NCI-H2196 treated with DMSO at 0.1 percent for 48 hours (cell line): ENCODE data around the gene LDAH.

Source experiments
- DNase-seq: peaks from one replicate; lab custom pipeline; 2025; ENCODE audit not compliant: unreplicated experiment; lab: John Stamatoyannopoulos, UW

LDAH gene

DNA sequence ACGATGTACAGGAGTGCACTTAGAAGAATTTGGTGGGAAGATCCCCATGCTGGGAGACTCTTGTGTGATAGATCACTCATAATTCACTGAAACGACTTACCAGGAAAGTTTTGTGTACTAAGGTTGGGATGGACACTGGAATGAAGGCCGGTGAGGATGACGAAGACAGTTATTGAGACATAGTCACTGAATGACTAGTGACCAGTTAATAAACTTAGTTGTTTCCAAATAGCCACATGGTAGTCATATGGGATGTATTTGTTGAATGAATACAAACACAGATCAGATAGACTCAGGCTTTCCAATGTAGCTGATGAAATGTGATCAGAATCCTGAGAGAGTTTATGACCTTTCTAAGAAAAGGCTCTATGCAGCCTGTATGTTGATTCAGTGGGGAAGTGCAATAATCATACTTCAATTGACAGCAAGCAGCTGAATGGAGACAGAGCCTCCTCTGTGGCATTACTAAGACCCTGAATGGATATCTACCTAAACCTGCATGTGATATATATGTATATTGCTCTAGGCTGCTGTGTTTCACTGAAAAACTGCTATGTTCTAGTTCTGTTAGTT, 135.6 kb downstream of the LDAH start:
- no peak for DNase-seq

DNA sequence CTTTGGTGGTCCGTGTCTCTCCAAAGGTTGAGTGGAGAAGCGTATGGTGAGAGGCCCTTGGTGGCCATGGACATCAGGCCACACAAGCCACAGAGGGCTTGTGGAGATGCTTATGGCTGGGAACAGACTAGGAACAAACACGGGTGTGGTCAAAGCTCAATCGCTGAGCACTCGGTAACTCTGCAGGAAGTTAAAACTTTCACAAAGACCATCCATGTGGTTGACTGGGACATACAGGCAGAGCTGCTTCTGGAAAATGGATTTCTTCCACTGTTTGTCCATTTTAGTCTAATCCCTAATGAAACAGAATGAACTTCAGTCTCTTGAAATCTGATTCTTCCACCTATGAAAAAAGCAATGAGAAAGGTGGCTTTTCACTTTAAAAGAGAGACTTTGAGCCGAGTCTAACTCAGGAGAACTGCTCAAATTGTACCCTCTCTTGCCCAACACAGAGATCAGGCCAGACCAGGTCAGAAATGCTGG, 138.3 kb downstream of the LDAH start:
- no peak for DNase-seq

DNA sequence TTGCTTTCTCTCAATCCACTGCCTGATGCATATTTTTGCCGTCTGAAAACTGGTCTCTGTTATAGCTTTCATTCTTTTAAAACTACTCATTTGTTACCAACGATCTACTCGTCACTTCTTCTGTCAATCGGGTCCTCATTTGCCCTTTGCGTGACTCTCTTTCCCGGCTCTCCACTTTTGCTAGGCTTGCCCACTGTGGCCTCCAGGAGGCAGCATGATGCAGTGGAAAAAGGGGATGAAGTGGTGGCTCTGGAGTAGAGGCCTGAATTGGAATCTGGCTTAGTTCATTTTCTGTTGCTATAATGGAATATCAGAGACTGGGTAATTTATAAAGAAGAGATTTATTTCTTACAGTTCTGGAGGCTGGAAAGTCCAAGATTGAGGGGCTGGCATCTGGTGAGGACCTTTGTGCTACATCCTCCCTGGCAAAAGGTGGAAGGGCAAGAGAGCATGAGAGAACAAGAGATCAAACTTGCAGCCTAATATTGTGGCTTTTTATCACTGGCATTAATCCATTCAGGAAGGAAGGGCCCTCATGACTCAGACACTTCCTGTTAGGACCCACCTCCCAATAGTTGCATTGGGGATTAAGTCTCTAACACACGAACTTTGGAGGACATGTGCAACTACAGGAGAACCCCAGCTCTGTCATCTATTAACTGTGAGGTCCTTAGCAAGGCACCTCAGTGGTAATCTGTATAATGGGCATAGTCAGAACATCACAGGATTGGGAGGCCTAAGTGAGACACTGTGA, 140.6 kb downstream of the LDAH start:
- DNase-seq: no peak

DNA sequence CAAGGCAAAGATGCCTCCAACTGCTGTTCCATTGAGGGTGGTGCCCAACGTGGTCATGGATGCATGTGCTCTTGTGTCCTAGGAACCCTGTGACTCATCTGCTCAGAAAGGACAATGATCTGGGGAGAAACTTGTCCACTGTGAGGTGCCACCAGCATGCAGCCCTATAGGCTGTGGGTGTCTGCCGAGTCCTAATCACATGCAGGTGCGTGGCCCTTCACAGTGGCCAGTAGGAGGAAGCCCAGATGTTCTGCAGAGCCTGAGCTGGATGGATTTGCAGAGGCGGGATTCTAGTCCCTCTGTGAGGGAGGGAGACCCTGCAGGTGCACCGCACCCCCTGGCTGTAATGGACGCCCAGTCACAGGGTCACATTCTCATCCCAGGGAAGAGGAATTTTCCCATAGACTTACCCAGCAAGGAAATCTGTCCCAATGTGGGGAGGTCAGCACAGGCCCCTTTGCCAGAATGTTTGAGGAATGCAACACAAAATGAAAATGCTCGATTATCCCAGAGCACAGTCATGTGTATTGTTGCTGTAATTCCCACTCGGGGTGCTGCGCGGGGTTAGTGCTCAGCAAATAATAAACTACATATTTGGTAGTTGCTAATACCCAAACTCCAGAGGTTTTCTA, 142.0 kb downstream of the LDAH start:
- DNase-seq: no peak

DNA sequence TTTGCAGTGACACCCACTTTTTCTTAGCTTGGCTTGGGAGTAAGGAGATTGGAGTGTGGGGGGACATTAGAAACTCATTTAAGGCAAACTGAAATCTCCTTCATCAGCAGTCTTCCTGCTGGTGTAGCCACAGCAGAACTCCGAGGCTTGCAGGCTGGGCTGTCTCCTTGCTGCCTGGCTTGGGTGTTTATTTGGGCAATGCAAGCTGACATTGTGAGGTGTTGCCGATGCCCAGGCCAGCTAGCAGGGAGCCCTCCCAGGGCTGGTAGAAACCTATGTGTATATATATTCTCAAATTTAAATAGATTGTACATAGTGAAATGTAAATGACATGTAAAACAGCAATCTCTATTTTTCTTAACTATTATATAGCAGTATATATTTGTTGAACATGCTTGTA, 144.1 kb downstream of the LDAH start:
- no peak for DNase-seq

DNA sequence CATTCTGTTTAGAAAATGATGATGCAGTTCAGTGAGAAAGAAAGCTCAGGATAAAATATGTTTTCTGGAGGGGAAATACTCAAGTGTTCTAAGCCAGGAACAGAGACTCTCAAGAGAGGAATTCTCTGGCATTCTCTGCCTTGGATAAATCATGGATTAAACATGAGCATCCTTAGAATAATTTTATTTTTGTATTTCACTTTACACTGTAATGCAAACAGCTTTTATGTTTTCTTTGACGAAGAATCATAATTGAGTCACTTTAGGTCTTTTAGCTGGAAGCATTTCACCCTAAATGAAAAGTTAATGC, 144.9 kb downstream of the LDAH start:
- DNase-seq: no peak

DNA sequence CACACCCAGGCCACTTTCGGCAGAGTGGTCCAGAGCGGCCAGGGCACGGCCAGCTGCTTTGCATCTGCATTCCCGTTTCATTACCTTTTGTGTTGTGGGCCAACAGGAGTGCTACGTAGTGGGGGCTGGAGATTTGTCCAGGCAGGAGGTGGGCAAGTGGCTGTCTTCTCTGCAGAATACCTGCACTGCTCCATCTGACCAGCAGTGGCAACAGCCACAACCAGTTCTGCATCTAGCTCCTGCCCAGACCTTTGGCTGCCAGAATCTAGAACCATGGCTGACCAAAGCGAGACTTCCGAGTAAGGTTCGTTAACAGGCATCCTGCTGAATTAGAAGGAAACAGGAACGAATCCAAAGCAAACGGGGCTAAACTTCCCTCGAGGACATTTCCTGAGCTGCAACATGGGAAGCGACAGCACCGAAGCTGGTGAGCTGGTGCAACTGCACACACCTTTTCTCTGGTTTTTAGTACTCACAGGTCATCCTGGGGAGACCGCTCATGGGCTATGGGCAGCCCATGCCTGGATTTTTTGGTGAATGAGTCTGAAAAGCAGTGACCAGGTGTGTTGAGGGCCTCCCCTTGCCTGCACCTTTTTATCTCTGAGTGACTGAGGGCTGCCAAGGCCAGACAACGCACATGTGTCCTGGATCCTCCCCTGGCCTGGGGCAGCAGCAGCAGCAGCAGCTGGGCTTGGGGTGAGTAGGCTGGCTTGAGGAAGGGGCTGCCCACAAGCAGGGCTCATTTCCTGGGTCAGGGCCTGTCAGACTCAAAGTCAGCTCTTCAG, 145.4 kb downstream of the LDAH start:
- no peak for DNase-seq

DNA sequence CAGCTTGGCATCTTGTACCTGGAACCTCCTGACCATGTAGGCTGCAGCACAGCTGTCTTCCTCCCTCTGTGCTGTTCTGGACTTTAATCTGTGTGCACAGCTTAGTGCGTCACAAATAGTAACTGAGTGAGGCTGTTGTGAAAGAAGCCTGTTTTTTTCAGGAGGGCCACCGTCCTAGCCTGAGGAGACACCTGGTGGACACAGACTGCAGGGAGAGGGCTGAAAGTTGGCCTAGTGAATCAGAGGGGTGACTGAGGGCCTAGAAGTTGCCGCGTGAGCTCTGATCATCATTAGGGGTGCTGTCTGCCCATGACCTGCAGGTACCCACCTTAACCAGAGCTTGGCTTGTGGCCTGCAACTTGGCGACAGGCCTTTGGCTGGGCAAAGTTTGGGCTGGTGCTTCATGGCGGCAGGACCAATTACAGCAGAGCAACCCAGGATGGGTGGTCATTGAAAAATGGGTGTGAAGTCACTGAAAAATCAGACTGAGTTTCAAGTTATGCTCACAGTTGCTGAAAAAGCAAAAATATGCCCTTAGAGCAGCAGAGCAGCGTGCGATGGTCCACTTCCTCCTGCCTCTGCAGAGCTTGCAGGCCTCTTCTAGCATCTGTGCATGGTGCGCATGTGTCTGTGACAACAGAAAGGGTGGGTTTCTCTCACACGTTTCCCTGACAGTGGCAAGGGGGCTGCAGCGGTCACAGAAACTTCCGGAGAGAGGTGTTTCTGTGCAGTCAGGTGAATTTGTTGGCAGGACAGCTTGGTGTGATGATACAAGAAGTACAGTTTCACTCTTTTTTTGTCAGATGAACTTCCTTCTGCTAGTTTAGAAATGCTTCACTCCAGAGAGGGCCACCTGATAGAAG, 146.3 kb downstream of the LDAH start:
- DNase-seq: no peak

DNA sequence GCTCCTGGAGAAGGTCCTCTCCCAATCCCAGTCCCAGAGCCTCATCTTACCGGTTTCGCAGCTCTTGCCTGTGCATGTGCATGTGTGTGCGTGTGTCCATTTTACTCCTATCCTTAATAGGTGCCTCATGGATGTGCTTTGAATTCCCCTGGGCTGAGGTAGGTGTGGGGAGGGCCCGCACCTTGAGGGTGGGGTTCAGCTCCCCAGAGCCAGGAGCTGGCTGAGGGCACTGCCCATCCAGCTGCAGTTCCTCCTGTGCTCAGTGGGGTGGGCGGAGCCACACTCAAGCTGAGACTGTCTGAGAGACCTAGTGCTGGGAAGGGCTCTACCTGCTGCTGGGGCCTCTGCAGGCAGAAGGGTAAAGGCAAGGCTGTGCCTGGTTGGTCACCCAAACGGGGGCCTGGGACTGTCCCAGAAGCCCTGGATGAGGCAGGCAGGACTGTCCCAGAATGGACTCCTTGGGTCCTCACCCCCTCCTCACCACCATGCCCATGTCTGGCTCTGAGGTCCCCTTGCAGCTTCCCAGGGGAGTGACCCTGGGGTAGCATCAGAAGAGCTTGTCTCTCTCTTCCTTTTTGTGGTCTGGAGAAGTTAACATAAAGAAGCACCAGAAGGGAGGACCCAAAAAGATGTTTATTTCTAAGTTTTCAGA, 147.1 kb downstream of the LDAH start:
- no peak for DNase-seq

DNA sequence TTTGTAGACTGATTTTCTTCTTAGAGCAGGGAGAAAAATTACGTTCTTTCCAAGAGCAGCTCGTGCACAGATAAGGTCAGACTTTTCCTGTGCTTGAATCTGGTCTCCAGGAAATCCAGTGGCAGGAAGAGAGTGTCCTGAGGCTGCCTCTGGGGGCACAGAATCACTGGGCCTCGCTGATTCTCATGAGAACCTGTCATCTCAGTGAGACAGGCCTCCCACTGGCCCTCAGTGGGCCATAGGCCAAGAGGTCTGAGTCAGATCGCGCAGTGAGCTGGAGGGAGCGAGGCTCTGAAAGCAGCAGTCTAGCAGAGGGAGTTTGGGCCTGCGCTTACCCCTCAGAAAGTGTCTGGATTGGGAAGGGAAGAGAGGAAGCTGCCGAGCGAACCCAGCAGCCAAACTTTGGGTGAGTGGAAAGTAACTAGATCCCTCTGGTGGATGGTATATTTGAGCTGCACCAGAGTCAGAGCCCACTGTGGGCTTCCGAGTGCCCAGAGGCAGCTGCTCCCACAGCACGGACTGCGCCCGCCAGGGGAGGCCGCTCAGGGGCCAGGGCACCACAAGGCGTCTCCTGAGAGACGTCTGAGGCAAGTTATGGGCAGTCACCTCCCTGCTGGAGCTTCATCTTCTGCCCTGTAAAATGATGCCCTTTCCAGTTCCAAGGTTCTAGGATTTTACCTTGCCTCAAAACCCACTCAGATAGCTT, 147.8 kb downstream of the LDAH start:
- DNase-seq: no peak

DNA sequence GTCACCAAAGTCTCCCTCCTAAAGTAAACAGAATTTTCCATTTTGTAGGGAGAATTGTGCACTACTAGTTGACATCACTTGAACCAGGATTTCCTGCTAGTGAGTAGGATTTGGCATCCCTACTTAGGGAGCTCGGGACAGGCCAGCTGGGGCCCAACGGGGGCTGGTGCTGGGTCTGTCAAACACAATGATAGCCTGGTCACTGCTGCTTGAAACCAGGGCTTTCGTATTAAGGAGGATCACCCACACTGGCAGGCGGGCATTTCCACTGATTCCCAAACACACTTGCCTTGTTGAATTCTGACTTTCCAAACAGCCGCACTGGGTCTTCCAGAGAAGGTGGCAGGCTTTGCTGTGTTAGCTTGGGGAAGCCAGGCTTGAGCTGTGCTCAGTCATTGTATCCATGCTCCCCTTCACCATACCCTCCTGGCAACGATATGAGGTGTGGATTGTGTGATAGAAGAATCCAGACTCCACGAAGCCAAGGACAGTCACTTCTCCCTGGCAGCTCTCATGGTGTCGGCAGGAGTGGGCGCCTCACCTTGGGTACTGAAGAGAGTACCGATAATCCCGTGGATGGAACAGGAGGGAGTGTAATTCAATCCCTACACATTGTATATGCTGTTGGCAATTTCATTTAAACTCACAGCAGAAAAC, 148.5 kb downstream of the LDAH start:
- no peak for DNase-seq

DNA sequence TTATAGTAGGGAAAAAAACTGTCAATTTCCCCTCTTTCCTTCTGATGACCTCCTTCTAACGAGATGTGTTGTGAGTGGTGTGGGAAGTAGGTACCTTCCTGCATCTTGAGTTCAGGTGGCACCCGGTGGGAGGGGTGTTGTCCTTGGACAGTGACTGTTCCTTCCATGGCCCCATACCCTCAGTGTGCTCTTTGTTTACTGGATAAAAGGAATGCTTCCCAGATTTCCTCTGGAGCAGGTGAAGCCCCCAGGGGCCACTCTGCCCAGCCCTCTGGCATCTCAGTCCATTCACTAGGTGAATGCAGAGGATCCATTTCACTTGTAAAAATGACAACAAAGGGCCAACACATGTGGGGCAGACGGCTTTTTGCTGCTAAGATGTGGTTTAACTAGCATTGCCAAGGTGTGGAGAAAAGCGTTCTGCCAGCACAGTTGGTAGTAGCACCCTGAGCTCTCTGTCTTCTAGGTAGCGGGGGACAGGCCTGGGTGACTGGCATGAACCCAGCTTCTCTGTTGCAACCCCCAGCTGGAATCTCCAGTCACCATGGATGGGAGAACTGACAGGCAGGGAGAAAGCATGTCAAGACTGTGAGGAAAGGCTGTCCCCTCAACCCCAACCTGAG, 149.1 kb downstream of the LDAH start:
- DNase-seq: no peak

DNA sequence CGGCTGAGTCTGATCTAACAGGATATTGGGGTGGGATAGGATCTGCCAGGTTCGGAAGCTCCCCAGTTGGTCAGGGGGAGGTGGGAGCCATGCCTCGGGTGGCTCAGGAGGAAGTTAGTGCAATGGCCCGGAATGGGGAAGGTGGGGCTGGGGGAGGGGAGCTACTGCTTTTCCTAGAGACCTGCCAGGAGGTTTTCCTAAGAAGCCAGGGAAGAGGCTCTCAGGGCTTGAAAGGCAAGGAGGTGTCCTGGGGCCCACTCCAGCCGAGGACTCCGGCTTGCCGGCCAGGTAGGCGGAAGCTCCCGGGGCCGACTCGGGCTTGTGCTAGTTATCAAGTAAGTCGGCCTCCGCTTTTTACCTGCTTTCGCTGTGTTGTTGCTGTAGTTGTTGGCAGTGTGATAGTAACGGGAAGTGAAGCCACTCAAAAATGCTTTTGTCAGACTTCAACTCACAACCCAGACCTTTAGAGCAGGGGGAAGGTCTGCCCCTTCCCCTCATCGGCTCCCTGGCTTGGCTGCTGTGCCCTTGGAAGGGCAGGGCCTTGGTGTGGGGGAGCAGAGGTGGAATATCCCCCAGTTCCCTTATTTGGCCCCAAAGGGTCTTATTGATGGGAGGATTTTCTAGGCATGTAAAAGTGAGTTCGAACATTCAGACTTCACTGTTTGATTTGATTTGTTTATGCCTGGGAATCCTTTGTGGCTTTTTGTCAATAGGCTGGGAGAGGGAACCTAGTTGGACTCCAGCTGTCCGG, 150.5 kb downstream of the LDAH start:
- no peak for DNase-seq

DNA sequence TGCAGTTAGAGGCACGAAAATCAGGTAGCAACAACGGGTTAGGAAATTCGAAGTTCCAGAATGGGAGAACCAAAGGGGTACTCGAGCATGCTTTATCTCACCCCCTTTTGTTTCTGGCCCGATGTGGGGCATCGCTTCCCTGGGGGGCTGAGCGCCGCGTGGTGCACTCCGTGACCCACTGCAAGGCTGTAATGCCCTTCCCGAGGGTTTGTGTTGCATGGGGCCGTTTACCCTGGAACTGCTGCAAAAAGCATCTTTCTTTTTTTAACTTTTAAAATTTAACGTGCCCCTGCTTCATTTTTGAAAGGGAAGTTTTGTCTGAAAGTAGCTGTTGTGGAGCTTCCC, 151.2 kb downstream of the LDAH start:
- no peak for DNase-seq

DNA sequence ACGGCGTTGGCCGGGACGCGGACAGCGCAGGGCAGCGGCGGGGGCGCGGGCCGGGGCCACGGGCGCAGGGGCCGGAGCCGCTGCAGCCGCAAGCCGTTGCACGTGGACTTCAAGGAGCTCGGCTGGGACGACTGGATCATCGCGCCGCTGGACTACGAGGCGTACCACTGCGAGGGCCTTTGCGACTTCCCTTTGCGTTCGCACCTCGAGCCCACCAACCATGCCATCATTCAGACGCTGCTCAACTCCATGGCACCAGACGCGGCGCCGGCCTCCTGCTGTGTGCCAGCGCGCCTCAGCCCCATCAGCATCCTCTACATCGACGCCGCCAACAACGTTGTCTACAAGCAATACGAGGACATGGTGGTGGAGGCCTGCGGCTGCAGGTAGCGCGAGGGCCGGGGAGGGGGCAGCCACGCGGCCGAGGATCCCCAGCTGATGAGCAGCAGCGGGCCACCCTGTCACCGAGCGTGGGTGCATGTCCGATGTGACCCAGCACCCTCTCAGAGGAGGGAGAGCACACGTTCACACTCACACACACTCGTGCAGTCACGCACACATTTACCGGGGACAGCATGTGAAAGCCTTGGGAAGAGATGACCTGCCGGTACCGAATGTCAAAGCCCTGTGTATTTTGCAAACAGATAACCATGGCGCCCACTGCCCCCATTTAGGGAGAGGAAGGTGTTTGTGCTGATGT, 151.7 kb downstream of the LDAH start:
- DNase-seq: no peak

DNA sequence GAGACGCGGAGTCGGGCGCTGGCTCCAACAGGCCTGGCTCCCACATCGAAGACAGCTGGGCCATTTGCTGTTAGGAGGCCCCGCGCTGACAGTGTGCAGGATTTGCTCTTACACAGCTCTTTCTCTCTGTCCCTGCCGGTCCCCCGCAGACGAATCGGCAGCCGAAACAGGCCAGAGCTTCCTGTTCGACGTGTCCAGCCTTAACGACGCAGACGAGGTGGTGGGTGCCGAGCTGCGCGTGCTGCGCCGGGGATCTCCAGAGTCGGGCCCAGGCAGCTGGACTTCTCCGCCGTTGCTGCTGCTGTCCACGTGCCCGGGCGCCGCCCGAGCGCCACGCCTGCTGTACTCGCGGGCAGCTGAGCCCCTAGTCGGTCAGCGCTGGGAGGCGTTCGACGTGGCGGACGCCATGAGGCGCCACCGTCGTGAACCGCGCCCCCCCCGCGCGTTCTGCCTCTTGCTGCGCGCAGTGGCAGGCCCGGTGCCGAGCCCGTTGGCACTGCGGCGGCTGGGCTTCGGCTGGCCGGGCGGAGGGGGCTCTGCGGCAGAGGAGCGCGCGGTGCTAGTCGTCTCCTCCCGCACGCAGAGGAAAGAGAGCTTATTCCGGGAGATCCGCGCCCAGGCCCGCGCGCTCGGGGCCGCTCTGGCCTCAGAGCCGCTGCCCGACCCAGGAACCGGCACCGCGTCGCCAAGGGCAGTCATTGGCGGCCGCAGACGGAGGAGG, 152.4 kb downstream of the LDAH start:
- DNase-seq: no peak
